NCI-H460 (cell line): ENCODE data around the gene LINC01488. TPM values are rescaled to one million over a fixed set of nuclear protein-coding genes. Genes with fewer than 3 reads are reported as not detected.

Source experiments
- DNase-seq: peaks from one replicate; pipeline ENCODE4 v3.0.0-alpha.2; 2016; ENCODE audit warnings: low read depth; ENCODE audit errors: extremely low read depth
- total RNA-seq: library from RNA; depleted of rRNA; stranded (reverse); fragments of >200 nt; shearing (Covaris generic); gene quantifications from 2 replicates; pipeline ENCODE4 v1.2.3, GENCODE V29; 2014; rRNA removed

Gene LINC01488
- total RNA-seq, 1 experiment from 2014 or later: not detected

- no peak for DNase-seq
Observed at GRCh38 chr11:69541501-69542313, 60.2 kb downstream of the LINC01488 start.

GRCh38 chr11:69542314-69543168, 61.1 kb downstream of the LINC01488 start:
- no peak for DNase-seq

Other genes starting within 250 kb of the LINC01488 start
- 0.64 and 0.72 TPM in 2 replicates for gene MYEOV, start 187.5 kb upstream of the LINC01488 start, total RNA-seq
- 52.4 and 63.6 TPM in 2 replicates for gene CCND1, start 159.5 kb downstream of the LINC01488 start, total RNA-seq
- 12.9 and 14.1 TPM in 2 replicates for gene LTO1, start 193.7 kb downstream of the LINC01488 start, total RNA-seq
- 0.12 and 0.17 TPM in 2 replicates for gene FGF19, start 222.4 kb downstream of the LINC01488 start, total RNA-seq